Gastroesophageal sphincter (tissue), 4 donors: ENCODE results near the gene B9D1. TPM values are rescaled to one million over a fixed set of nuclear protein-coding genes. Genes with fewer than 3 reads are reported as not detected.
A peak's percentile ranks its signal among the peaks of the same experiment; 100 is the strongest.

Source experiments
- ATAC-seq: fragments of 150-250 bp; one replicate; pipeline ENCODE4 v1.9.1; 2016; ENCODE audit warnings: mild to moderate bottlenecking, moderate library complexity
- H3K27ac ChIP-seq, 4 donors: fragments of 200-600 bp; sonication (generic) in 3 of 4; 1 replicate in 3 of 4; 2 replicates in 1 of 4; pipeline ENCODE4 v1.5.1; 2016 to 2019
- H3K27me3 ChIP-seq: fragments of 200-600 bp; sonication (generic); one replicate; pipeline ENCODE4 v1.5.1; 2019
- H3K36me3 ChIP-seq, 2 donors: fragments of 200-600 bp; sonication (generic); one replicate each; pipeline ENCODE4 v1.5.1; 2019; ENCODE audit warnings: control low read depth in 1 of 2
- H3K4me1 ChIP-seq, 3 donors: fragments of 200-600 bp; sonication (generic); 1 replicate in 2 of 3; 2 replicates in 1 of 3; pipeline ENCODE4 v1.5.1; 2016 to 2019; ENCODE audit warnings: control low read depth in 2 of 3
- H3K4me3 ChIP-seq, 2 donors: fragments of 200-600 bp; sonication (generic); one replicate each; pipeline ENCODE4 v1.5.1; 2019; ENCODE audit warnings: mild to moderate bottlenecking in 1 of 2, moderate library complexity in 1 of 2
- H3K9me3 ChIP-seq, 3 donors: fragments of 200-600 bp; sonication (generic); one replicate each; pipeline ENCODE4 v1.5.1; 2017 to 2019; ENCODE audit warnings: control low read depth in 2 of 3
- CTCF ChIP-seq, 4 experiments: fragments of 200-600 bp in 2 of 4; fragments of 450-650 bp in 2 of 4; sonication (generic) in 1 of 4; IDR thresholded peaks; one replicate each; pipeline ENCODE4 v1.5.1; 2017 to 2019; ENCODE audit warnings: antibody characterized with exemption in 4 of 4, mild to moderate bottlenecking in 2 of 4, moderate library complexity in 2 of 4
- EP300 ChIP-seq: sonication (generic); formaldehyde crosslinking; IDR thresholded peaks from one replicate; pipeline ENCODE4 v1.6.1; 2017; ENCODE audit warnings: antibody characterized with exemption, mild to moderate bottlenecking
- POLR2A ChIP-seq, 2 donors: fragments of 450-650 bp; IDR thresholded peaks; one replicate each; pipeline ENCODE4 v1.6.1; 2017; ENCODE audit warnings: antibody characterized with exemption in 2 of 2, mild to moderate bottlenecking in 2 of 2, moderate library complexity in 1 of 2
- POLR2AphosphoS5 ChIP-seq: sonication (generic); formaldehyde crosslinking; IDR thresholded peaks from one replicate; pipeline ENCODE4 v1.6.1; 2017; ENCODE audit warnings: antibody characterized with exemption
- WGBS, 2 donors: methylation state at CpG; one replicate each; pipeline ENCODE4 v1.1.5; 2018; ENCODE audit warnings: low coverage in 1 of 2; 5-methylcytosine and 5-hydroxymethylcytosine counted together
- total RNA-seq, 4 donors: library from RNA; depleted of rRNA; stranded (reverse); fragments of >200 nt; gene quantifications; one replicate each; pipeline ENCODE4 v1.1.0, GENCODE V29; 2016

The B9D1 gene
- total RNA-seq, 4 donors from 2014 or later: 10.5 to 30.2 (median 16.2) TPM

- Histone ChIP-seq H3K36me3 (peaks cover 0 to 66% of the 10 kb centered on the region in 2 donors), H3K27me3 (no peaks in the 10 kb centered on the region), H3K4me3 (no peak overlapping the region), H3K27ac (peak overlapping the region in 2 of 4 donors; percentile 22 to 36), H3K4me1 (peaks cover 0 to 30% (median 0%) of the 10 kb centered on the region in 3 donors), H3K9me3 (no peaks in the 10 kb centered on the region)
- no peak for ATAC-seq
- TF ChIP-seq POLR2AphosphoS5 (no peak), POLR2A (IDR thresholded peaks at IDR 0.05) (no peak), CTCF (IDR thresholded peaks at IDR 0.05) (no peak), EP300 (no peak)
- no CpG with 5 or more reads among the region's 7 CpGs for WGBS, 2 donors
Observed at GRCh38 chr17:19312406-19312805, 50.1 kb downstream of the B9D1 start.

GRCh38 chr17:19311421-19312215 is 50.9 kb downstream of the B9D1 start:
- Histone ChIP-seq H3K9me3 (no peaks in the 10 kb centered on the region), H3K4me1 (peaks cover 0 to 24% (median 0%) of the 10 kb centered on the region in 3 donors), H3K36me3 (peaks cover 0 to 67% of the 10 kb centered on the region in 2 donors), H3K27ac (peak overlapping the region in 2 of 4 donors; percentile 22 to 36), H3K4me3 (no peak overlapping the region), H3K27me3 (no peaks in the 10 kb centered on the region)
- ATAC-seq: no peak
- 72 to 79% methylated on average over 4 to 5 of the region's 6 CpGs for WGBS, 2 donors
- TF ChIP-seq EP300 (no peak), CTCF (IDR thresholded peaks at IDR 0.05) (no peak), POLR2AphosphoS5 (no peak), POLR2A (IDR thresholded peaks at IDR 0.05) (no peak)

- no peak for ATAC-seq
- H3K9me3 ChIP-seq: no peaks in the 10 kb centered on the region
- no peak overlapping the region for H3K4me3 ChIP-seq
- 85 to 97% methylated on average over 5 of the region's 5 CpGs for whole genome bisulfite sequencing, 2 donors
- H3K4me1 ChIP-seq: peaks cover 0 to 30% (median 0%) of the 10 kb centered on the region in 3 donors
- H3K36me3 ChIP-seq: peaks cover 0 to 67% of the 10 kb centered on the region in 2 donors
- TF ChIP-seq POLR2AphosphoS5 (no peak), CTCF (IDR thresholded peaks at IDR 0.05) (no peak), EP300 (no peak), POLR2A (IDR thresholded peaks at IDR 0.05) (no peak)
- H3K27me3 ChIP-seq: no peaks in the 10 kb centered on the region
- no peak overlapping the region for H3K27ac ChIP-seq
Observed at GRCh38 chr17:19311016-19311415, 51.5 kb downstream of the B9D1 start.

GRCh38 chr17:19310151-19310550 is 52.4 kb downstream of the B9D1 start:
- H3K36me3 ChIP-seq: peaks cover 0 to 61% of the 10 kb centered on the region in 2 donors
- H3K27ac ChIP-seq: no peak overlapping the region
- no peak for ATAC-seq
- no peaks in the 10 kb centered on the region for H3K27me3 ChIP-seq
- TF ChIP-seq EP300: no peak
- TF ChIP-seq POLR2A (IDR thresholded peaks at IDR 0.05): no peak
- no peak for TF ChIP-seq CTCF (IDR thresholded peaks at IDR 0.05)
- TF ChIP-seq POLR2AphosphoS5: no peak
- 75 to 78% methylated on average over 4 of the region's 4 CpGs for WGBS, 2 donors
- H3K9me3 ChIP-seq: no peaks in the 10 kb centered on the region
- H3K4me1 ChIP-seq: peaks cover 0 to 38% (median 0%) of the 10 kb centered on the region in 3 donors
- no peak overlapping the region for H3K4me3 ChIP-seq

- H3K4me3 ChIP-seq: no peak overlapping the region
- no peaks in the 10 kb centered on the region for H3K27me3 ChIP-seq
- H3K9me3 ChIP-seq: no peaks in the 10 kb centered on the region
- H3K4me1 ChIP-seq: peaks cover 0 to 43% (median 0%) of the 10 kb centered on the region in 3 donors
- no CpG with 5 or more reads among the region's 5 CpGs for WGBS, 2 donors
- peaks cover 0 to 61% of the 10 kb centered on the region in 2 donors for H3K36me3 ChIP-seq
- TF ChIP-seq POLR2AphosphoS5: no peak
- H3K27ac ChIP-seq: no peak overlapping the region
- no peak for ATAC-seq
Observed at GRCh38 chr17:19309701-19310100, 52.8 kb downstream of the B9D1 start.
